ENCODE measurements around the gene SLC38A7. TPM values are rescaled to one million over a fixed set of nuclear protein-coding genes. Genes with fewer than 3 reads are reported as not detected.

SLC38A7 gene
- total RNA-seq, 1 experiment from 2014 or later: 9.8 TPM

GRCh38 chr16:58656899-58657298, 27.7 kb downstream of the SLC38A7 start (continued):
- TF ChIP-seq TCF7L2 (IDR thresholded peaks at IDR 0.05; ENCODE audit: borderline replicate concordance, extremely low read depth, insufficient read depth, insufficient read length): no peak

- Histone ChIP-seq H3K9me2 (ENCODE audit: insufficient read depth) (no peaks in the 10 kb centered on the region), H2AFZ (ENCODE audit: low read depth, low read length, poor library complexity, severe bottlenecking) (no peak overlapping the region), H3K36me3 (ENCODE audit: control insufficient read depth in 1 of 2, insufficient read depth in 2 of 2, low read length in 2 of 2) (no peaks in the 10 kb centered on the region), H3K9ac (ENCODE audit: low read length) (no peak overlapping the region), H3K9me3 (ENCODE audit: control insufficient read depth in 1 of 2, insufficient read depth in 1 of 2, low read depth in 1 of 2, low read length in 2 of 2) (no peaks in the 10 kb centered on the region), H3K27ac (ENCODE audit: low read depth, low read length) (no peak overlapping the region), H3K79me2 (ENCODE audit: insufficient read depth, low read length) (no peaks in the 10 kb centered on the region), H3K4me3 (replicated peaks in 1 of 2; ENCODE audit: low read depth in 1 of 2, low read length in 2 of 2) (no peak overlapping the region), H4K20me1 (ENCODE audit: insufficient read depth) (no peaks in the 10 kb centered on the region), H3K4me1 (ENCODE audit: control insufficient read depth in 1 of 2, insufficient read depth in 2 of 2, low read length in 2 of 2) (no peaks in the 10 kb centered on the region), H3K4me2 (ENCODE audit: low read length) (no peak overlapping the region), H3K27me3 (ENCODE audit: insufficient read depth, low read length) (peaks cover 4% of the 10 kb centered on the region; the same call in 1 of the 2 replicates)
- ChIA-PET CTCF (no interaction called here), POLR2A (no interaction called here), RAD21 (ENCODE audit: low non-redundant PET in 1 of 2, low total read pairs in 2 of 2, uncharacterized antibody in 2 of 2, unreplicated experiment in 2 of 2) (no interaction called here)
- intact Hi-C loops (cut with micrococcal nuclease): no loop called here
- no peak for ATAC-seq
- no peak for DNase-seq (ENCODE audit: low read depth, low spot score)
- no peak for TF ChIP-seq ZNF274 (IDR thresholded peaks at IDR 0.05; ENCODE audit: low read depth, low read length)
- no peak for TF ChIP-seq ATF3 (IDR thresholded peaks at IDR 0.05)
- no peak for TF ChIP-seq EZH2phosphoT487 (IDR thresholded peaks at IDR 0.05; ENCODE audit: borderline replicate concordance)
- TF ChIP-seq ZBTB33 (IDR thresholded peaks at IDR 0.05; ENCODE audit: extremely low read depth, insufficient replicate concordance, low read length): no peak
- TF ChIP-seq SP1 (IDR thresholded peaks at IDR 0.05; ENCODE audit: low read depth): no peak
- no peak for TF ChIP-seq YY1 (IDR thresholded peaks at IDR 0.05; ENCODE audit: extremely low read depth, insufficient replicate concordance, low read depth, low read length)
- no peak for TF ChIP-seq POLR2AphosphoS5 (IDR thresholded peaks at IDR 0.05; ENCODE audit: low read depth, low read length)
- no TSS peak for BruUV-seq (replicated peaks)
Observed at GRCh38 chr16:58655215-58655596, 29.4 kb downstream of the SLC38A7 start.
